Stimulated activated CD8-positive, alpha-beta memory T cell treated with anti-CD3 and anti-CD28 coated beads, Interleukin-12 subunit alpha, Interleukin-12 subunit beta, amount 100 ng/mL, for 1 hour (primary cell): ENCODE measurements around the gene MCC.

Experiments
- DNase-seq: peaks from one replicate; pipeline ENCODE4 v3.0.0-alpha.2; 2020; ENCODE audit warnings: low read depth

MCC gene

DNA sequence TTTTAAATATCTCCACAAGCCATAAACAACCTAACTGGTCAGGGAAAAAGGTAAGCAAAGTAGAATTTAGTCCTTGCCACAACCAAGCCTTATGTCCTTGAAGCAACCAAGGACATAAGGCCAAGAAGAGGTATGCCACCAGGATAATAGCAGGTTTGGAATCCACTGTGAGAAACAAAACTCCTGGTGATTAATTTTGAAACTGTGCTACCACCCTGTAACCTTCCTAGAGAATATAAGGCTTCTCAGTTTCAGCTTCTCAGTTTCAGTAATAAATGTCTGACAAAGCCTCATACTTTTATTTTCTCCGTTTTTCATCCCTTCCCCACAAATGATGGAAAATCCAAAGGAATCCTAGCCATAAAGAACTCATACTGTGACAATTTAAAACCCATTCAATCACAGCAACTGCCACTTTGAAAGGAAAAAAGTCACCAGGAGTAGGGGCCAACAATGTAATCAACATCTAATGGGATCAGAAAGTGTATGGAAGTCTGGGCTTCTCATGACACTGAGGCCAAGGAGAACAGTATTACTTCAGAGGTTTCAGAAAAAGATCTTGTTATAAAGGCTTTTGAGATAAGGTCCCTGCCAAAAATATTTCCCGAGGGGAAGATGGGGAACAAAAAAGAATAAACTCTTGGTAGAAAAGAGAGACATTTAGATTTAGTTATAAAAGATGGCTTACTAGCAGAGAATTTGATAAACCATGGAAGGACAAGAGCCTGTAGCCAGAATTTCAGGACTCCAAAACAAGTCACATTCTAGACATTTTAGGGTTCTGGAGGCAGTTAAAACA is 242.6 kb downstream of the MCC start:
- DNase-seq: no peak

DNA sequence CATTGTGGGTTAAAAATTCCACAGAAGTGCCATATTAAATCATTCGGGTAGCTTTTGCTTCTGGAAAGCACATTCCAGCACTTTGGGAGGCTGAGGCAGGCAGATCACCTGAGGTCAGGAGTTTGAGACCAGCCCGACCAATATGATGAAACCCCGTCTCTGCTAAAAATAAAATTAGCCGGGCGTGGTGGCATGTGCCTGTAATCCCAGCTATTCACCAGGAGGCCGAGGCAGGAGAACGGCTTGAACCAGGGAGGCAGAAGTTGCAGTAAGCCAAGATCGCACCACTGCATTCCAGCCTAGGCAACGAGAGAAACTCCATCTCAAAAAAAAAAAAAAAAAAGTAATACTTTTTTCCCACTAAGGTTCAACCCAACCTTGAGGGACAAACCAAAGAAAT is 243.3 kb downstream of the MCC start:
- DNase-seq: no peak

DNA sequence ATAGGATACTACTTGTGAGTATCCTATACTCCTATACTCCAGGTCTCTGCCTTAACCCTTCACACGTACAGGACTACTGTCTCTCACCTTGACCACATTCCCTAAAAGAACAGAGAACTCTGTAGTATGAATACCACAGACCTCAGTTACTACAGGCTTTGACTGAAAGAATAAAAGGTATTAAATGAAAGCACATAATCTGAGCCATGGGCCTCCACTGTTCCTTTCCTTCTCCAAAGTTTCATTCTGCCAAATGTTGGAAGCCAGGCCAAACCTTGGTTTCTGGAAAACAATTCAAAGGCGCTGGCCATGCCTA is 244.9 kb downstream of the MCC start:
- no peak for DNase-seq

DNA sequence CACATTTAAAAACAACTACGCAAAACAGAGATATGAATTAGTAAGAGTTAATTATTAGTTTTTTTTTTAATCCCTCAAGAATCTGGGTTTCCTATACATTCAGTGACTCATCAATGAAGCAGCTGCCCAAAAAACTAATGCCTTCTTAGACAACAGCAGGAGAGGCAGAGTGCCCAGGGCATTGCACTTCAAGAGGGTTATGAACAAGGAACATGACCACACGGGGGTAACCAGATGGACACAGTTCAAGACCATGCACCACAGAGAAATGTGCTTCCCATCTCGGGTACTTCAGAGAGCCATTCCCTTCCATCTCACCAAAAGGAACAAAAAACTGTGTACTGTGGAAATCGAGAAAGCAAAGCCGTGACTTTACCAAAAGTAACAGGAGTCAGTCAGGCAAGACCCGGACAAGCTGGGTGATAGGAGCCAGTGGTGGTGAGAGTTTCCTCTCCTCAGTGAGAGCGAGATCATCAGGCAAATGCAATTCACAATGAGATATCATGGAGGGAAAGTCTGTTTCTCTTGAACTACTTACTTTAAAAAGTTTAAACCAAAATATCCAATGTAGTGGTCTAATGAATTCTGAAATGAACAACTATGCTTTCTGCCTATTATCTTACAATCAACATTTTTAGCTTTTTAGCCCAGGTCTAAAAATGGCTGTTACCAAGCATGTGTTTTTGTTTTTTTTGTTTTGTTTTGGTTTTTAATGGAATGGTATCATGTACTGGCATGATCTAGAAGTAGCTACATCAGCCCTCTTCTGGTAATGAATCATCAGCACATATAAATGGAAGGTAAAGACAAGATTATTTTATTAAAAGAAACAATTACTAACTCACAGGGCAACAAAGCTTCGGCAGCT is 245.5 kb downstream of the MCC start:
- DNase-seq: no peak

DNA sequence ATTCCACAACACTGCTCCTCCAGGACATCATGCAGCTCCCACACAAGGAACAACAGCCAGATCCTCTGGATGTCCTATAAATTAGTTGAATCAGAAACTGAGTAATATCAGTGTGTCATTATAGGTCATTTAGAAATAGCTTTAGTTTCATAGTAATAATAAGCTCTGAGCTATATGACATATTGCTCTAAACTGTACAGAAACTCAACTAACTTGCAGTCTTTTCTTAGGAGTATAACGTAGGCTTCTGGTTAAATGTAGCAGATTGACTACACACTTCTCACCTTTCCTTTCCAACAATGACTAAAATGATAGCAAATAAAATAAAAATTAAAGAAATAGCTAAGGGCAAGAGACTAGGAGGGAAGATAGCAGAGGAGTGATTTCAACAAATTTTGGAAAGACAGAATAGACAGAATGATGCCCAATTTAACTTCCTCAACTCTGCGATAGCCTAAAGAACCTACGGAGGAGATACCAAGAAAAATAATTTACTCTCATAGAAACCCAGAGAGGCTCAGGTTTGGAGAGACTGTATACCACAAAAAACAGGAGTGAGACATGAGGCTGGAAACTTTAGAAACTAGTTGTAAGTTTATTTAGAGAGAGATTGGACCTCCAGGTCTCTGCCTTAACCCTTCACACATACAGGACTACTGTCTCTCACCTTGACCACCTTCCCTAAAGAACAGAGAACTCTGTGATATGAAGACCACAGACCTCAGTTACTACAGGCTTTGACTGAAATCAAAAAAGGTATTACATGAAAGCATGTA is 247.1 kb downstream of the MCC start:
- no peak for DNase-seq

DNA sequence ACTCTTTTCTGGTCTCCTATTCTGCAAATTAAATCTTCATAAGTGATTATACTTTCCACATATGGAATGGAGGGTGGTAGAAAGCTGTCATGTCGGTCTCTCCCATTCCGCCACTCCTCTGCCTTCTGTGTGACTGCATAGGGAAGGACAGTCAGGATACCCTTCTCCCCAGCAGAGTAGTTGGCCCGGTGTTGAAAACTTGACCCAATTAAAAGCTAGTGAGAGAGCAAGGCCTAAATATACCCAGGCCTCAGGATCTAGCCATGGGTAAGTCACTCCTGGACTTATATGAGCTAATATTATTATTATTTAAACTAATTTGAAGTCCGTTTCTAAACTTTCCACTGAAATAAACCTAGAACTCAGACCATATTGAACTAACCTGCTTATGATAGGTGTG is 248.2 kb downstream of the MCC start:
- DNase-seq: no peak

DNA sequence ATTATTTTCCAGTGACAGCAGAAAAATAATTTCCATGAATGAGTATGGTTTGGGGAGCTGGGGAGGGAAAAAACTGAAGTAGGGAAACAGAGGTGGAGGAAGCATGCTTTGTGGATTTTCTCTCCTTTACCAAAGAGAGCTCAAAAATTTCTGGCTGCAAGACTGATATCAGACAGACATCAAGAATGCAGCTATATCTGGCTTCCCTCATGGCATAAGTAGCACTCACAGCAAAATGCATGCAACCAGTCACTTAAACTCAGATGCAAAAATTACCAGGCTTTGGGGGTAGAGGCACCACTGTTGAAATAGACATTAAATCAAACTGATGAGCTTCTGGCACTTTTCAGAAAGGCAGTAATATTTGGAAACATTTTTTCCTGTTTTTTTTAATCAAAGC is 250.4 kb downstream of the MCC start:
- DNase-seq: no peak

DNA sequence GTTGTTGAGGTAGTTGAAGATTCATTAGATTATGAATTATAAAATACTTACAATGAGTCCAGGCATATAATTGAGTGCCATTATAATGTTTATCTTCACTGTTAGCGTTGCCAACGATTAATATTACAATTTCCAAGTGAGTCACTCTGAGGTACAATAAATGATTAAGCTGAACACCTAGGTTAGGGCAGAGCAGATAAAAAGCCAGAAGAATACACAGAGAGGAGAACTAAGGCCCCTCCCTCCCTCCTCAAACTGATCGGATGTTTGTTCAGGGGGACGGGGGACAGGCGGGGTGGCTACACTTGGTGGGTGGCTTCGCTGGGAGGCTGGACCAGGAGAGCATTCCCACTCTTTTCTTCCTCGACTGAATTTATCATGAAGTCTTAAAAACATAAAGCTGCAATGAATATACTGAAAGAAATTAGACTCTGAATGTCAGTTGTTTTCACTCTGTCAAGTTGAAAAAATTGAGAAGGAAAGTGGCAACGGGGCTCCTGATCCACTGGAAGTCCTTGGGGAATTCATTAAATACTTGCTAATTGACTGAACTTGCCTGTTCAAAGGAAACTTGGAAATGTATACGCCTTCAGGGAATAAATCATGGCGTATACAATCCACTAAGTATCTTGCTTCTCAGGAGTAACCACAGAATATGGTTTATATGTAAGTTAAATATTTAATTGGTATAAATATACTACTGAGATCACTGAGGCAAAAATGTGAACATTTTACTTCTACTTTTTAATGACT is 251.5 kb downstream of the MCC start:
- DNase-seq: no peak

DNA sequence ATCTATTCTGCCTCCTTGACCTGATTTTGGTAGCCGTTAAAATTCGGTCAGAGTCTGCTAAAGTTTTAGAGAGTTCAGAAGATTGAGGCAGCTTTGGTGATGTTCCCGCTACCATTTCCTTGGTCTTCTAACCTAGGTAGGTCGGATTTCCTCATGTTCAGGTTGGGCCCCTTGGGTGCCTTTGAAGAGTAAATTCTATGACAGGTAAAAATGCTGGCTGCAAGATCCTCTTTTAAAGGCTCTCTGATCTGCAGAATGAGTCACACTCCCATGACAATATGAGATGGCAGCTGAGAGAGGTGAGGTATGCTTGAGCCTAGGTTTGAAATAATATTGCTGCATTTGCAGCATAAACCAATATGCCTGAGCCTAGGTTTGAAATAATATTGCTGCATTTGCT is 252.4 kb downstream of the MCC start:
- DNase-seq: no peak

DNA sequence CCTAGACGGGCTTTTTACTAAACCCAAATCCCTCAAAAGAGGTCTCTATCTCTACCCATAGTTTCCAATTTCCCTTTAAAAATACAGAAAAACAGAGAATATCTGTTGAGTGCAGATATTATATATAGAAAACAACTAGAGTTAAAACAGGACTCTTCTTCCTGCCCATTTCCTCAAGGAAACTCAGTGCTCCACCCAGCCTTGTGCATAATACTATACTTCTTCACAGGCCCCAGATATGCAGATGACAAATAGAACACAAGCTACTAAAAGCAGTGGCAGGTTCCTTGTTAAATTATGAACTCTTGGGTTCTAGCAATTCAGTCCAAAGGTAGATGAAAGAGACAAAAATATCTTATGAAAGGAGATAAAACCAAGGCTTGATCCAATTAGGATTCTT is 253.7 kb downstream of the MCC start:
- DNase-seq: no peak

DNA sequence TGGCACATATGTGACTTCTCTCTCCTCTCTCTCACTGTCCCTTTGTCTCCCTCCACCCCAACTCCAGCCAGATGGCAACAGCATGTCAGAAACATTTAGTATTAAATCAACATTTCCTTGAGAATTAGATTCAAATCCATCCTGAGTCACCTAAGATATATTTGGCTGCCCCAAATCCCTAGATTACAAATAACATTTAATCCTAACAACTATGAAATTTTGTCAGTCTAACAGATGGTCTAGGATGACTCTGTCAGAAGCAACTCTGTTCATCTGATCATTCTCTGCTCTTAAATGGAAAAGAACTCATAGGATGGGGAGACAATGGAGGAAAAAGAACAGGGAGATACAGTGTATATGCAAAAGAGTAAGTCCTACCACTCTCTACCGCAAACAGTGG is 254.6 kb downstream of the MCC start:
- DNase-seq: no peak

DNA sequence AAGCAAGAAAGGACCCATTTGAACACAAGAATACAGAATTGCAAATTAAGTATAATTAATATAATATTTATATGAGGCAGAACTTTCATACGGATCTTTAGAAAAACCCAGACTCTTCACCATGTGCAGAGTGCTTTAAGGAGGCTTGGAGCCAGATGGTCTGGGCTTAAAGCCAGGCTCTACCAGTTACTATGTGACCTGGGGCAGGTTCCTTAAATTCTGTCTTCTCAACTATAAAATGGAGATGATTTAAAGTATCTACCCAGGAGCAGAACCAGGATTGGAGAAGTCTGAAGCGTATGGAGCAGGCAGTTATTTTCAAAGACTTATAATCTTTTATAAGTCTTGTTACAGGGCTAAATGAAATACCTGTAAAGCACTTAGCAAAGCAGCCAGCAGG is 255.6 kb downstream of the MCC start:
- no peak for DNase-seq

DNA sequence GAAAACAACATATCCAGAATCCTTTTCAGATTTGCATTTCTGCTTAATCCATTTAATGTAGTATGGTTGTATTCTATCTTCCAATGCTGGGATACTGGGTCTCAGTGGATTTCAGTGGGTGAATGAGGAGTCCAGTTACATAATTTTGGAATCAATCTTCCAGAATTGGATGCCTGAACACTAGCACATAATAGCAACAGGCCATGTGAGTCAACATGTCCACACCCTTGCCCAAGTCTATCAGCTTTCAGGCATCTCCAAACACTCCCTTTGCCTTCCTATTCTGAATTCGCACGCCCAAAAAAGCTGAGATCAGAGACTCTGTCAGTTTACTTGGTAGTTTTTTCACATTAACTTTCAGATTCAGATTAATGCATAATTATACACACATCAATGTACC is 256.0 kb downstream of the MCC start:
- DNase-seq: no peak

DNA sequence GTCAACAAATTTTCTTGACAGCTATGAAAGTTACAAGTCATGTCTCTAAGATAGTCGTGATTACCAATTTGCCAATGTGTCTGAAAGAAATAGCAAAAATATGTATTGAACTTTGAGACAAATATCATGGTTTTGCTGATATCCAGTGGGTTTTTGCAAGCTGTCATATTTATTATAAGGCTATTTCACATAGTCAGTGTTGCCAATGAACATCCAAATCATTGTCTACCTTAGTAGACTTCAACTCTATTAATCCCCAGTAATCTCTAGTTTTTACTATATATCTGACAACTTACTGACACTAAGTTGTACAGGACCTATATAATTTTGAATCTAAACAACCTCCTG is 256.6 kb downstream of the MCC start:
- DNase-seq: no peak

DNA sequence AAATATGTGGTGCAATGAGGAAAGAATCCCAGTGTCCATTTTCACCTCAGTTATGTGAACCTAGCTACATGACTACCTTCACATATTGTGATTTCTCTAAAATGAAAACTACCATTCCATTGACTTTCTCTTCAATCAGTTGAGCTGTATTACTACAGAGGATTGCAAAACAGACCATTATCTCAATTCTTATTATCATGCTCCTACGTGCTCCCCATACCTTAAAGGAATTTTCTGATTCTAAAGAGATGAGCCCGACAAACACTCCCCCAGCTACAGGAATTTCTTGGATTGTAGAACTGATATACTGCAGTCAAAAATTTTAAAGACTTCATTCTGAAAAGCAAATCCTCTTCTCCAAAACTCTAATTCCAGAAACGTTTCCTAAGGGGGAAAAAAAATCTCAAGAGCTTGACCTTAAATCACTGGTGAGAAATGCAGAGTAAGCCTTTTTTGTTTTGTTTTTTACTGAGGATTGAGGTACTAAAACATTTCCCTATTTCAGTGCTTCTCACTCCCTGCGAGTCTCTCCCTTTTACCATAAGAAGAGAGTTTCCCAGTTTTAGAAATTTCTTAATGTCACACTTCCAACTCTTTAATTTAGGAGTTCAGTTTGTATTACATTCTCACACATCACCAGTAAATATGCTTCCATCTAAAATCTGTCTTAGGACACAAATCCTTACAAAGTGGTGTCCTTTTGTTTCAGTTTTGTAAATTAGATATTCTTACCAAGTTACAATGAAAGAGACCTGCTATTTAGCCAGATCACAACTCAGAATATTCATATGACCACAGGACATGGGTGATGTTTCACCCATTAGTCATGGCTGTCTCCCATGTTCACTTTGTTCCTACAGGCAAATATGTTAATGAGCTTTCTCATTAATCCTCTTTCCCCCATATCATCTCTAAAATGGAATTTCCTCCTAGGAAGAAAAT is 257.3 kb downstream of the MCC start:
- no peak for DNase-seq

DNA sequence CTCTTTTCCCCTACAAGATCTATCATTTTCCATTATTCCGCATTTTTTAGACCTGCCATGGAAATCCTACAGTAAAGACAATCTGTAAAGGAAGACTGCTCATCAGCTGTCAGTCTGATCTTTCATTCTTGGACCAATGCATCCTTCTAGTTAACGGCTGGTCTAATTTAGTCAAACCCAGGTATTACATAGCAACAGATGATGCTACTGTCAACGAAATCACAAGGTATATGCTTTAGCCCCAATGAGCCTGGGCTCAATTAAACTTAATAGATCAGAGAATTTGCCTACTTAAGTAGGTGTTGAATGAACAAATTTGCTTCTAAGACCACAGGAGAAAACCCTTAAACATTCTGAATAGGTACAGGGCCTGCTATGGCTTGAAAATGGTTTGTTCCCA is 260.5 kb downstream of the MCC start:
- no peak for DNase-seq

DNA sequence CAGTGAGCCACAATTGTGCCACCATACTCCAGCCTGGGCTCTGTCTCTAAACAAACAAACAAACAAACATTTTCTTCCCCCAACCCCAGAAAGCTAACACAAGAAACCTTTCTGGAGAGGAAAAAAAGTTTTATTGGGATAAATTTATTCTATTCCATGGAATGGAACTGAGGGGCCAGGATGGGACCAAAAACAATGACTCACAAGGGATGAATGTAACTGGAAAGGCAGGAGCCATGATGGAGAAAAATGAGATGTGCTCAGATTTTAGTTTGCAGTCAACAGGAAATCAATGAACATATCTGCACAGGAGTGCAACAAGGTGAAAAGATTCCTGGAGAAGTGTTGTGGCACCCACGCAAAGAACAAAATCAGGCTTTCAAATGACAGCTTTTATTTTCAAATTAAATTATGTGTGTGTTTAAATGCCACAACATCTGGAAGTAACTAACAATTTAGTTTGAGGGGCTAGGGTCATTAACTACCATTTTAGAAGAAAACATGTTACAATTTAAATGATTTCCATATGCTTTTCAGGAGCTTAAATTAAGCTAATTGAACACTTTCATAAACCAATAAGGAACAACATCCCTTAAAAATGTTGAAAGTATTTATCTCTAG is 262.0 kb downstream of the MCC start:
- DNase-seq: no peak

DNA sequence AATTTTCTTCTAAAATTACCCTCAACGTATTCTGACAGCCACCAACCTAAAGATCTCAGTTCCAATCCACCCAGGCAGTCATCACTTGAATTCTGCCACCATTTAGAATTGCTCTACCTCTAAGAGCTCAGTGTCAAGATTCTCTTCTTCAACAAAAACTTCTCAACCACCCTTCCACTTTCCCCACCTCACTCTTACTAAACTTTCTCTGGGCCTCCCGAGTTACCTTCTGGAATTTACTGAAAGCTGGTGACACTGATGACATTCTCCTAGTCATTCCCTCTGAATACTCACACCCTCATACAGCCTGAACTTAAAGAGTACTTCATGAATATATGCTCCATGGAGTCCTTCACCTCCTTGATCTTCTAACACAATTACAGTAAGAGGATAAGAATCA is 263.0 kb downstream of the MCC start:
- DNase-seq: no peak

DNA sequence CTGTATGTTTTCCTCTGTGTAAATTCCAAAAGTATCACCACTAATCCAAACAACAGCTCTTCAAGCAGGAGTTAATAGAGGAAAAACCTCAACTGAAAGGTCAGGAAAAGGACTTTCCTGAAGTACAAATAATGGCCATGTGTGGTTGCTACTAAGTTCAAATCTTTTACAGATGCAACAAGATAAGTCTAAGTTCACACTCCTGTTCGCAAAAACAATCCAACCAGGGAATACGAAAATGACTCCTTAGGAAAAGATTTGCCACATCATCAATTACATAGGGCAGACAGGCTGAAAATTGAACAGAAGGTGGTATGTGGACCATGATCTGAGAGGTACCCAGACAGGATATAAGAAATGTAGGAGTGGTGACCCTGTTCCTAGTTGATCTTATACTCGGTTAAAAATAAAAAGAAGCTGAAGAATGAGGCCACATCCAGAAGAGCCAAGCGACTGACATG is 263.6 kb downstream of the MCC start:
- no peak for DNase-seq

DNA sequence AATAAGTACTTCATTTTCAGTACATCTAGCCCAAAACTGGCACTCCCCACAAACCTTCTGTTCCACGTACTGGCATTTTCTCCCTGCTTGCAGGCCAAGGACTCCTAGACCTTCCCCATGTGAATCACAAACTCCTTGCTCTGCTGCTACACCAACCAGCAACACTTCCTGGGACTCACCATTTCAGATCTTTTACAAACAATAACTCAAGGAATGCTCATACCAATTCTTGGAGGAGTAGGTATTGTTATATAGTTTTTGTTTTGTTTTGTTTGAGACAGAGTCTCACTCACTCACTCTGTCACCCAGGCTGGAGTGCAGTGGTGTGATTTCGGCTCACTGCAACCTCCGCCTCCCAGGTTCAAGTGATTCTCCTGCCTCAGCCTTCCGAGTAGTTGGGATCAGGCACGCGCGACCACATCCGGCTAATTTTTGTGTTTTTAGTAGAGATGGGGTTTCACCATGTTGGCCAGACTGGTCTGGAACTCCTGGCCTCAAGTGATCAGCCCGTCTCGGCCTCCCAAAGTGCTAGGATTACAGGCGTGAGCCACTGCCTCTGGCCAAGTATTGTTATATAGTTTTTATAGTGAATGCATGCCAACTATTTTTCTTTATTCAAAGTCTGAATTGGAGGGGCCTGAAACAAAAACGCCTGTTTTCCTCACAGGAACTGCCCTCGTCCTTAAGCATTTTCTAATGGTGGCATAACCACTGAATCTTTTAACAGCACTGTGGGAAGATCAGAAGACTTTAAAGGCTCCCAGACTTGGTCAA is 264.2 kb downstream of the MCC start:
- no peak for DNase-seq
